Neural progenitor cell (in vitro differentiated cells): ENCODE measurements around the gene SPSB1. TPM values are rescaled to one million over a fixed set of nuclear protein-coding genes. Genes with fewer than 3 reads are reported as not detected.

ENCODE experiments used
- DNase-seq: peaks from one replicate; pipeline ENCODE4 v3.0.0-alpha.2; 2016; ENCODE audit warnings: low spot score
- H2AFZ ChIP-seq: fragments of 200-600 bp; sonication (generic); replicated peaks from 2 replicates; pipeline ENCODE4 v1.6.1; 2016; ENCODE audit warnings: antibody characterized with exemption
- H3F3A ChIP-seq: fragments of 200-600 bp; sonication (generic); 2 replicates; pipeline ENCODE4 v1.6.1; 2016; ENCODE audit warnings: antibody characterized with exemption, low read depth
- H3K27ac ChIP-seq: fragments of 200-600 bp; sonication (generic); 2 replicates; pipeline ENCODE4 v1.5.1; 2016; ENCODE audit warnings: mild to moderate bottlenecking
- H3K27me3 ChIP-seq: fragments of 200-600 bp; sonication (generic); 2 replicates; pipeline ENCODE4 v1.6.1; 2016; ENCODE audit warnings: mild to moderate bottlenecking, moderate library complexity
- H3K36me3 ChIP-seq: fragments of 200-600 bp; sonication (generic); 2 replicates; pipeline ENCODE4 v1.5.1; 2016
- H3K4me1 ChIP-seq: fragments of 200-600 bp; sonication (generic); 2 replicates; pipeline ENCODE4 v1.6.1; 2016; ENCODE audit warnings: mixed run types
- H3K4me2 ChIP-seq: fragments of 200-600 bp; sonication (generic); 2 replicates; pipeline ENCODE4 v1.6.1; 2016
- H3K4me3 ChIP-seq: fragments of 200-600 bp; sonication (generic); 2 replicates; pipeline ENCODE4 v1.5.1; 2016
- H3K79me2 ChIP-seq: fragments of 200-600 bp; sonication (generic); 2 replicates; pipeline ENCODE4 v1.6.1; 2016; ENCODE audit warnings: low read depth
- H3K9ac ChIP-seq: fragments of 200-600 bp; sonication (generic); 2 replicates; pipeline ENCODE4 v1.6.1; 2016
- H3K9me3 ChIP-seq: fragments of 200-600 bp; sonication (generic); 2 replicates; pipeline ENCODE4 v1.5.1; 2016; ENCODE audit warnings: low read depth
- H4K20me1 ChIP-seq: fragments of 200-600 bp; sonication (generic); 2 replicates; pipeline ENCODE4 v1.6.1; 2016; ENCODE audit warnings: low read depth
- H3K27ac Mint-ChIP-seq: 3 replicates; pipeline ENCODE4 v1.8.0; 2021; ENCODE audit warnings: mixed read lengths
- H3K27me3 Mint-ChIP-seq: 2 replicates; pipeline ENCODE4 v1.8.0; 2022; ENCODE audit warnings: low read depth, mild to moderate bottlenecking, inconsistent platforms, moderate library complexity, mixed read lengths; ENCODE audit not compliant: insufficient read depth
- H3K36me3 Mint-ChIP-seq: 3 replicates; pipeline ENCODE4 v1.8.0; 2021; ENCODE audit warnings: mixed read lengths
- H3K4me1 Mint-ChIP-seq: 3 replicates; pipeline ENCODE4 v1.8.0; 2021; ENCODE audit warnings: mixed read lengths
- H3K4me3 Mint-ChIP-seq: 3 replicates; pipeline ENCODE4 v1.8.0; 2021; ENCODE audit warnings: mild to moderate bottlenecking, moderate library complexity, mixed read lengths
- H3K9me3 Mint-ChIP-seq: 3 replicates; pipeline ENCODE4 v1.8.0; 2020; ENCODE audit warnings: mixed read lengths
- EZH2 ChIP-seq: fragments of 200-600 bp; sonication (generic); IDR thresholded peaks from 2 replicates; pipeline ENCODE4 v1.6.1; 2017; ENCODE audit warnings: antibody characterized with exemption, mild to moderate bottlenecking, moderate library complexity
- EZH2phosphoT487 ChIP-seq: fragments of 200-600 bp; sonication (generic); IDR thresholded peaks from 2 replicates; pipeline ENCODE4 v1.6.1; 2017; ENCODE audit warnings: antibody characterized with exemption
- total RNA-seq: library from RNA; depleted of rRNA; stranded (reverse); fragments of >200 nt; gene quantifications from 2 replicates; pipeline ENCODE4 v1.2.3, GENCODE V29; 2015; ENCODE audit warnings: low replicate concordance
- TF ChIP-seq, protein P1 (sequence below): fragments of 200-600 bp; sonication (generic); IDR thresholded peaks from 2 replicates; pipeline ENCODE4 v1.5.1; 2017; ENCODE audit warnings: antibody characterized with exemption, mild to moderate bottlenecking

The SPSB1 gene
- total RNA-seq, 1 donor from 2014 or later, result 2.8 TPM

DNA sequence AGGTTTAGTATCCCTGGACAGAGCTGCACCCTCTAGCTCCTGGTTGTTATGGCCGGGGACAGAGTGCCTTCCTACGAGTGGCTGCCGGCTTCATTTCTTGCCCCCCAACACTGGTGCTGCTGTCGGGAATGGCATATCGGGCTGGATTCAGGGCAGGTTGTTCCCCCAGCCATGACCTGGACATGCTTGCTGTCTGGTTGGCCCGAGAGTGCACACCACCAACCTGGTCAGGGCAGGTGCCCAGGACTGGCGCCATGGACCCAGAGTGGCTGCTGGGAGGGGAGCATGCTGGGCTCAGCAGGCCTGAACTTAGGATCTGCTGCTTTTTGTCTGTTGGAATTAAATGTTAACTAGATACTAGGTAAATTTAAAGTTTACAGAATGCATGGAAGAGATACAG, 36.4 kb upstream of the SPSB1 start:
- Histone ChIP-seq H3K9ac (no peak overlapping the region), H3K9me3 (no peaks in the 10 kb centered on the region), H3K27me3 (peaks cover 15% of the 10 kb centered on the region), H3K4me3 (no peak overlapping the region), H3K4me1 (peaks cover 44% of the 10 kb centered on the region), H3F3A (peaks cover 51% of the 10 kb centered on the region), H3K4me2 (no peak overlapping the region), H4K20me1 (peaks cover 33% of the 10 kb centered on the region), H2AFZ (no peak overlapping the region), H3K27ac (no peak overlapping the region), H3K36me3 (no peaks in the 10 kb centered on the region), H3K79me2 (peaks cover 5% of the 10 kb centered on the region)
- Mint-ChIP-seq H3K4me3 (no peak overlapping the region), H3K9me3 (peaks cover 21% of the 10 kb centered on the region), H3K36me3 (peaks cover 23% of the 10 kb centered on the region), H3K27me3 (peaks cover 29% of the 10 kb centered on the region), H3K4me1 (peaks cover 37% of the 10 kb centered on the region), H3K27ac (no peak overlapping the region)
- no peak for DNase-seq
- TF ChIP-seq EZH2phosphoT487, result no peak
- TF ChIP-seq, protein P1, sequence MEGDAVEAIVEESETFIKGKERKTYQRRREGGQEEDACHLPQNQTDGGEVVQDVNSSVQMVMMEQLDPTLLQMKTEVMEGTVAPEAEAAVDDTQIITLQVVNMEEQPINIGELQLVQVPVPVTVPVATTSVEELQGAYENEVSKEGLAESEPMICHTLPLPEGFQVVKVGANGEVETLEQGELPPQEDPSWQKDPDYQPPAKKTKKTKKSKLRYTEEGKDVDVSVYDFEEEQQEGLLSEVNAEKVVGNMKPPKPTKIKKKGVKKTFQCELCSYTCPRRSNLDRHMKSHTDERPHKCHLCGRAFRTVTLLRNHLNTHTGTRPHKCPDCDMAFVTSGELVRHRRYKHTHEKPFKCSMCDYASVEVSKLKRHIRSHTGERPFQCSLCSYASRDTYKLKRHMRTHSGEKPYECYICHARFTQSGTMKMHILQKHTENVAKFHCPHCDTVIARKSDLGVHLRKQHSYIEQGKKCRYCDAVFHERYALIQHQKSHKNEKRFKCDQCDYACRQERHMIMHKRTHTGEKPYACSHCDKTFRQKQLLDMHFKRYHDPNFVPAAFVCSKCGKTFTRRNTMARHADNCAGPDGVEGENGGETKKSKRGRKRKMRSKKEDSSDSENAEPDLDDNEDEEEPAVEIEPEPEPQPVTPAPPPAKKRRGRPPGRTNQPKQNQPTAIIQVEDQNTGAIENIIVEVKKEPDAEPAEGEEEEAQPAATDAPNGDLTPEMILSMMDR, result no peak
- no peak for TF ChIP-seq EZH2

DNA sequence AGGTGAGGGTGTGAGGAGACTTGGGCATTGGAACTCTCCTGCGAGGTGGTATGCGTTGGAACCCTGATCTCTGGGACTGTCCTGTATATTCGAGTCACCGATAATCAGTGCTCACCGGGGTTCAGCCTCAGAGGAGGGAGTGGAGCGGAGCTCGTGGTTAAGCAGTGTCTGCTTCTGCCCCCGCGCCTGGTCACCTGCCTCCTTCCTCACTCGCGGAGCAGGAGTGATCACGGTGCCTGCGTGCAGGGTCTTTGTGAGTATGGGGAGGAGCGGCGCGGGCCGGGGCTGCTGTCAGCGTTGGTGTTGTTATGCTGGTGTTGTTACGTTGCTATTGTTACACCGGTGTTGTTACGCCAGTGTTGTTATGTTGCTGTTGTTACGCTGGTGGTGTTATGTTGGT, 34.8 kb upstream of the SPSB1 start:
- Mint-ChIP-seq H3K9me3 (peaks cover 21% of the 10 kb centered on the region), H3K27me3 (peaks cover 26% of the 10 kb centered on the region), H3K4me3 (no peak overlapping the region), H3K36me3 (peaks cover 23% of the 10 kb centered on the region), H3K4me1 (peaks cover 24% of the 10 kb centered on the region), H3K27ac (no peak overlapping the region)
- Histone ChIP-seq H4K20me1 (peaks cover 18% of the 10 kb centered on the region), H3K4me2 (no peak overlapping the region), H3K79me2 (peaks cover 5% of the 10 kb centered on the region), H3K36me3 (no peaks in the 10 kb centered on the region), H3F3A (peaks cover 37% of the 10 kb centered on the region), H3K27ac (no peak overlapping the region), H3K27me3 (peaks cover 15% of the 10 kb centered on the region), H3K9me3 (no peaks in the 10 kb centered on the region), H3K9ac (no peak overlapping the region), H3K4me3 (no peak overlapping the region), H3K4me1 (peaks cover 29% of the 10 kb centered on the region), H2AFZ (no peak overlapping the region)
- DNase-seq, result no peak
- no peak for TF ChIP-seq EZH2phosphoT487
- TF ChIP-seq EZH2, result no peak
- TF ChIP-seq, protein P1, result no peak

DNA sequence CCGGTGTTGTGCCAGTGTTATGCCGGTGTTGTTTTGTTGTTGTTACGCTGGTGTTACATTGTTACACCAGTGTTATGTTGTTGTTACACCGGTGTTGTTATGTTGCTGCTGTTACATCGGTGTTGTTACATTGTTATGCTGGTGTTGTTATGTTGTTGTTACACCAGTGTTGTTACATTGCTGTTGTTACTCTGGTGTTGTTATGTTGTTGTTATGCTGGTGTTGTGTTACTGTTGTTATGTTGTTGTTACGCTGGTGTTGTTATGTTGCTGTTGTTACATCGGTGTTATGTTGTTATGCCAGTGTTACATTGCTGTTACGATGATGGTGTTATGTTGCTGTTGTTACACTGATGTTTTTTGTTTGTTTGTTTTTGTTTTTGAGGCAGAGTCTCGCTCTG, 34.1 kb upstream of the SPSB1 start:
- no peak for TF ChIP-seq EZH2
- TF ChIP-seq, protein P1, result no peak
- TF ChIP-seq EZH2phosphoT487, result no peak
- no peak overlapping the region for H3K9ac ChIP-seq
- Mint-ChIP-seq H3K4me1 (peaks cover 16% of the 10 kb centered on the region), H3K9me3 (peaks cover 21% of the 10 kb centered on the region), H3K4me3 (no peak overlapping the region), H3K36me3 (peaks cover 25% of the 10 kb centered on the region), H3K27ac (no peak overlapping the region), H3K27me3 (peaks cover 26% of the 10 kb centered on the region)
- H3K4me1 ChIP-seq, result peaks cover 24% of the 10 kb centered on the region
- H3K27me3 ChIP-seq, result peaks cover 15% of the 10 kb centered on the region
- H3K27ac ChIP-seq, result no peak overlapping the region
- DNase-seq, result no peak
- no peak overlapping the region for H3K4me2 ChIP-seq
- no peaks in the 10 kb centered on the region for H3K36me3 ChIP-seq
- H4K20me1 ChIP-seq, result peaks cover 14% of the 10 kb centered on the region
- H3K4me3 ChIP-seq, result no peak overlapping the region
- no peaks in the 10 kb centered on the region for H3K9me3 ChIP-seq
- H3K79me2 ChIP-seq, result peaks cover 5% of the 10 kb centered on the region
- H2AFZ ChIP-seq, result no peak overlapping the region
- H3F3A ChIP-seq, result peaks cover 32% of the 10 kb centered on the region
